Lower lobe of right lung (tissue), 2 donors: ENCODE measurements around the gene AADACL4. TPM values are rescaled to one million over a fixed set of nuclear protein-coding genes. Genes with fewer than 3 reads are reported as not detected.
A peak's percentile ranks its signal among the peaks of the same experiment; 100 is the strongest.

Experiments
- ATAC-seq, 2 donors: fragments of 200-7000 bp; cut with Tn5 transposase; one replicate each; pipeline ENCODE4 v1.9.1; 2020 to 2022; ENCODE audit warnings: mild to moderate bottlenecking in 2 of 2, moderate library complexity in 2 of 2
- DNase-seq: peaks from one replicate; pipeline ENCODE4 v3.0.0-alpha.2; 2020
- H3K27ac ChIP-seq: fragments of 200-600 bp; one replicate; pipeline ENCODE4 v1.8.0; 2022
- H3K27me3 ChIP-seq: fragments of 200-600 bp; one replicate; pipeline ENCODE4 v1.8.0; 2022; ENCODE audit warnings: low read depth
- H3K36me3 ChIP-seq: fragments of 200-600 bp; one replicate; pipeline ENCODE4 v1.8.0; 2022; ENCODE audit warnings: mild to moderate bottlenecking
- H3K4me1 ChIP-seq: fragments of 200-600 bp; one replicate; pipeline ENCODE4 v1.8.0; 2022
- H3K4me3 ChIP-seq: fragments of 200-600 bp; one replicate; pipeline ENCODE4 v1.8.0; 2022; ENCODE audit warnings: mild to moderate bottlenecking
- H3K9me3 ChIP-seq: fragments of 200-600 bp; one replicate; pipeline ENCODE4 v1.8.0; 2022
- CTCF ChIP-seq: fragments of 200-600 bp; IDR thresholded peaks from one replicate; pipeline ENCODE4 v1.8.0; 2022; ENCODE audit warnings: antibody characterized with exemption, mild to moderate bottlenecking
- intact Hi-C: fragments of 100-400 bp; cut with DNase I; formaldehyde crosslinking; loops from one replicate; pipeline ENCODE4 v1.11.0; 2022
- long read RNA-seq: library from polyadenylated mRNA; unstranded; transcript quantifications from one replicate; pipeline ENCODE4 v2.0.0, GENCODE V29; 2021
- total RNA-seq: library from RNA; stranded (reverse); fragmentation: NEBNext Ultra II Directional; extraction: Animal tissue kit (Norgen Biotek cat#: 25700); gene quantifications from one replicate; pipeline ENCODE4 v1.2.1, GENCODE V29; 2021
- donor health status: DM: no; HTN: yes; CAD: no; lungs with severe emphysema.

Gene AADACL4
- total RNA-seq: not detected
- long read RNA-seq: 0 reads

GRCh38 chr1:12643785-12644184, at the start of gene AADACL4:
Gene AADACL4, plus strand, starts transcription at chr1:12644085. Its CDS starts 462 bp downstream, at chr1:12644547.
- Histone ChIP-seq H3K4me1 (no peaks in the 10 kb centered on the region), H3K36me3 (no peaks in the 10 kb centered on the region), H3K9me3 (peaks cover 26% of the 10 kb centered on the region), H3K4me3 (no peak within 1 kb of the TSS), H3K27ac (no peak within 1 kb of the TSS), H3K27me3 (no peaks in the 10 kb centered on the region)
- DNase-seq (no peak), ATAC-seq (no peak)
- no peak for TF ChIP-seq CTCF
- intact Hi-C loops: no loop called here

DNA sequence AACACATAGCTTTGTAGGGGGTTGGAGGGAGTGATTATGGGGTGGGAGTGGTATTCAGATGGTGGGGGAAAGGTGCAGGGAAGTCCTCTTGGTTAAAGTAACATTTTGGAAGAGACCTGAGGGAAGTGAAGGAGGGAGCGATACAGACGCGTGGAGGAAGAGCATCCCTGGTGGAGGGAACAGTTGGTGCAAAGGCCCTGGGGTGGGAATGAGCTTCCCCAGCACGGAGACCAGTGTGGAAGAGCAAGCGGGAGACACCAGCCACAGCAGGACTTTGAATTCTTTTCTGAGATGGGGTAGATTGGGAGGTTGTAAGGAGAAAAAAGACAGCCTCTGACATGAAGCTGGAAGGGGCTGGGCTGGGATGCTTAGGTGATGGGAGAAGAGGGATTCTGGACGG, 49.4 kb upstream of the AADACL4 start:
- ATAC-seq (no peak), DNase-seq (no peak)
- Histone ChIP-seq H3K9me3 (no peaks in the 10 kb centered on the region), H3K4me1 (peaks cover 84% of the 10 kb centered on the region), H3K27ac (peak overlapping the region; percentile 54), H3K27me3 (no peaks in the 10 kb centered on the region), H3K4me3 (no peak overlapping the region), H3K36me3 (peaks cover 23% of the 10 kb centered on the region)
- intact Hi-C loops: no loop called here
- no peak for TF ChIP-seq CTCF

DNA sequence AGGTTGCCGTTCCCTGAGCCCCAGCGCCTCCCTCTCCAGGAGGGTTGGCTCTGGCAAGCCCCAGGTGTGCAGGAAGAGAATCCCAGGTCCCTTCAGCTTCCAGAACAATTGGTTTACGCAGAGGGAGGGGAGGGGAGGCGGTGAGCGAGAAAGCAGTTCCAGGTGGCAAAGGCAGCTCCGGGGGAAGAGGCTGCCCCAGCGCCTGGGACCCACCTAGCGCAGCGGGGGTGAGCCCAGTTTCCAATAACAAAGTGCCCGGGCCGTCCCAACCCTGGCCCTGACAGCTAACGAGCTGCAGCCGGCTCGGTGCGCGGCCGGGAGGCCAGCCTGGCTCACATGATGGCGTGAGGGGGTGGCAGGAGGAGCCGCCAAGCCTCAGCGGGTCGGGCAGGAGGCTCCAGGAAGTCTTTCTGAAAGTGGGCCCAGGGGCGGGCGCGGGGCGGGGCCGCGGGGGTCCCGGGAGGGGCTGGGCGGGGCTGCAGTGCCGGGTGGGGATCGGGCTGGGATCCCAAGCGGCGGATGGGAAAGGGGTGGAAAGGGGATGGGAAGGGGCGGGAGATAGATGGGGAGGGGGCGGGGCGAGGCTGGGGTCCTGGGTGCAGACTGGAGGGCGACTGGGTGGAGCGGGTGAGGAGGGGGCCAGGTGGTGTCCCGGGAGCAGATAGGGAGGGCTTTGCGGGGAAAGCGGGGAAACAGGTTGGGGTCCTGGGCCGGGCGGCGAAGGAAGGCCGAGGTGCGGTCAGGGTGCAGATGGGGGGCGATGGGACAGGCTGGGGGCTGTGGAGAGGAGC, 48.7 kb upstream of the AADACL4 start:
- no peaks in the 10 kb centered on the region for H3K27me3 ChIP-seq
- intact Hi-C loops: no loop called here
- TF ChIP-seq CTCF: no peak
- ATAC-seq (peak; percentile 52 to 65), DNase-seq (peak; percentile 77)
- peak overlapping the region; percentile 48 for H3K4me3 ChIP-seq
- H3K4me1 ChIP-seq: peaks cover 90% of the 10 kb centered on the region
- H3K36me3 ChIP-seq: peaks cover 22% of the 10 kb centered on the region
- H3K9me3 ChIP-seq: no peaks in the 10 kb centered on the region
- H3K27ac ChIP-seq: peak overlapping the region; percentile 82

- Histone ChIP-seq H3K36me3 (peaks cover 19% of the 10 kb centered on the region), H3K9me3 (no peaks in the 10 kb centered on the region), H3K27ac (peak overlapping the region; percentile 82), H3K4me1 (peaks cover 91% of the 10 kb centered on the region), H3K4me3 (peak overlapping the region; percentile 48), H3K27me3 (no peaks in the 10 kb centered on the region)
- peak in 1 of 2 donors; percentile 20 for ATAC-seq
- intact Hi-C loops: no loop called here
- no peak for DNase-seq
- no peak for TF ChIP-seq CTCF
These were observed 48.2 kb upstream of the AADACL4 start for GRCh38 chr1:12595757-12596006.

DNA sequence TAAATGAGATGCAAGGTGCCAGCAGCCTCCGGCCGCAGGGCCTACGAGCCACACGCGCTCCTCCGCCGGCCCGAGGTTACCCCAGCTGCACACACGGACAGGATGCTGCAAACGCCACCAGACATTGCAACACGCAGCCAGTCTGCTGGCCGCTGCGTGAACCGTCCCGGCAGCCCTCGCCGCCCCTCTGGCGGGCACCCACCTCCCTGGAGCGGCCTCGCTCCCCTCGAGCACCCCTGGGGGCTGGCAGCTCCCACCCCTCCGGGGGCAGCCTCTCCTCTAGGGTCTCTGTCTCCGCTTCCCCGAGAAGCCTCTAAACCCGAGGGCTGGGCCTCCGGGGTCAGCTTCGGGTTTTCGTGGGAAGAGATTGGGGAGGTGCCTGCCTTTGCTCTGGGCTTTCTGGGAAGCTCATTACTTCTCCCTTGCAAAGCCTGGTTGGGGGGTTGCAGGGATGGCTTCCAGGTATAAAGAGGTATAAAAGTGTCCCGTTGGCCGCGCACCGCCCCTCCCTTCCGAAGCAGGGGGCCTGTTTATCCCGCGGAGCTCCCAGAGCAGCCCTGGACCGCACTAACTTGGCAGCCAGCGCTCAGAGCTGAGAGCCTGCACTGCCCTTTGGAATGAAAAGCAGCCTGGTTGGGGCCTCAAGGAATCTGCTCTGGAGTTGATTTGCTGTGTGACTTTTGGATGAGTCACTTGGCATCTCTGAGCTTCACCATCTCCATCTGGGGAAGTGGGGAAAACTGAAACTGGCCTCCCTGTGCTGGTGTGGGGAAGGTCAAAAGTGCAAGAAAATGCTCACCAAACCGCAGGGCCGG, 47.7 kb upstream of the AADACL4 start:
- Histone ChIP-seq H3K4me3 (peak overlapping the region; percentile 48), H3K9me3 (no peaks in the 10 kb centered on the region), H3K4me1 (peaks cover 96% of the 10 kb centered on the region), H3K27me3 (no peaks in the 10 kb centered on the region), H3K36me3 (peaks cover 15% of the 10 kb centered on the region), H3K27ac (peak overlapping the region; percentile 82)
- intact Hi-C loops: no loop called here
- ATAC-seq (peak; percentile 92), DNase-seq (peak; percentile 94)
- TF ChIP-seq CTCF: no peak
